Mucosa of stomach (tissue), 1 donor: ENCODE results near the gene ACAD8.
"Not testable (repeated sequence)": the region's sequence is repeated elsewhere in the genome, so short reads cannot be mapped to it uniquely, and the experiment has no call there.

Experiments
- H3K27me3 ChIP-seq: one replicate; pipeline ENCODE4 v1.7.0; 2013; ENCODE audit warnings: mild to moderate bottlenecking, low read length; ENCODE audit not compliant: control insufficient read depth, insufficient read depth
- H3K36me3 ChIP-seq: one replicate; pipeline ENCODE4 v1.7.0; 2013; ENCODE audit warnings: low read length; ENCODE audit not compliant: control insufficient read depth, insufficient read depth
- H3K4me1 ChIP-seq: one replicate; pipeline ENCODE4 v1.7.0; 2013; ENCODE audit warnings: mild to moderate bottlenecking, low read length; ENCODE audit not compliant: control insufficient read depth, insufficient read depth
- H3K4me3 ChIP-seq: one replicate; pipeline ENCODE4 v1.7.0; 2013; ENCODE audit warnings: low read length
- H3K9ac ChIP-seq: one replicate; pipeline ENCODE4 v1.7.0; 2013; ENCODE audit warnings: mild to moderate bottlenecking, low read length, moderate library complexity
- H3K9me3 ChIP-seq: one replicate; pipeline ENCODE4 v1.7.0; 2013; ENCODE audit warnings: mild to moderate bottlenecking, low read length, moderate library complexity; ENCODE audit not compliant: control insufficient read depth
- donor health status: Pancreatic carcinoma.

ACAD8 gene

GRCh38 chr11:134245434-134245833 is 7.9 kb upstream of the ACAD8 start:
- H3K9me3 ChIP-seq, result no peaks in the 10 kb centered on the region
- H3K4me1 ChIP-seq, result no peaks in the 10 kb centered on the region
- no peak overlapping the region for H3K9ac ChIP-seq
- no peak overlapping the region for H3K4me3 ChIP-seq
- H3K36me3 ChIP-seq, result no peaks in the 10 kb centered on the region
- no peaks in the 10 kb centered on the region for H3K27me3 ChIP-seq

GRCh38 chr11:134246100-134246499 is 7.3 kb upstream of the ACAD8 start:
- Histone ChIP-seq H3K27me3 (no peaks in the 10 kb centered on the region), H3K9ac (no peak overlapping the region), H3K36me3 (no peaks in the 10 kb centered on the region), H3K4me3 (no peak overlapping the region), H3K4me1 (no peaks in the 10 kb centered on the region), H3K9me3 (no peaks in the 10 kb centered on the region)

- Histone ChIP-seq H3K27me3 (no peaks in the 10 kb centered on the region), H3K36me3 (no peaks in the 10 kb centered on the region), H3K4me3 (no peak overlapping the region), H3K4me1 (peaks cover under 1% of the 10 kb centered on the region), H3K9me3 (no peaks in the 10 kb centered on the region), H3K9ac (no peak overlapping the region)
Observed at GRCh38 chr11:134246678-134247077, 6.7 kb upstream of the ACAD8 start.

GRCh38 chr11:134248910-134249480 is 4.4 kb upstream of the ACAD8 start:
- no peaks in the 10 kb centered on the region for H3K9me3 ChIP-seq
- no peak overlapping the region for H3K4me3 ChIP-seq
- H3K4me1 ChIP-seq, result peaks cover 8% of the 10 kb centered on the region
- no peaks in the 10 kb centered on the region for H3K27me3 ChIP-seq
- H3K9ac ChIP-seq, result no peak overlapping the region
- no peaks in the 10 kb centered on the region for H3K36me3 ChIP-seq

GRCh38 chr11:134250246-134250645 is 3.1 kb upstream of the ACAD8 start:
- H3K9ac ChIP-seq, result no peak overlapping the region
- H3K27me3 ChIP-seq, result no peaks in the 10 kb centered on the region
- no peak overlapping the region for H3K4me3 ChIP-seq
- peaks cover 13% of the 10 kb centered on the region for H3K4me1 ChIP-seq
- H3K36me3 ChIP-seq, result no peaks in the 10 kb centered on the region
- H3K9me3 ChIP-seq, result no peaks in the 10 kb centered on the region

GRCh38 chr11:134250675-134251074 is 2.7 kb upstream of the ACAD8 start:
- Histone ChIP-seq H3K9me3 (no peaks in the 10 kb centered on the region), H3K36me3 (no peaks in the 10 kb centered on the region), H3K9ac (no peak overlapping the region), H3K4me1 (peaks cover 13% of the 10 kb centered on the region), H3K27me3 (no peaks in the 10 kb centered on the region), H3K4me3 (no peak overlapping the region)

- peak overlapping the region; percentile 99 for H3K4me3 ChIP-seq
- H3K4me1 ChIP-seq, result peaks cover 13% of the 10 kb centered on the region
- no peaks in the 10 kb centered on the region for H3K36me3 ChIP-seq
- no peaks in the 10 kb centered on the region for H3K27me3 ChIP-seq
- H3K9me3 ChIP-seq, result no peaks in the 10 kb centered on the region
- H3K9ac ChIP-seq, result peak overlapping the region; percentile 81
Observed at GRCh38 chr11:134252346-134253187, 801 bp upstream of the ACAD8 start.

- H3K9ac ChIP-seq, result no peak overlapping the region
- peaks cover 13% of the 10 kb centered on the region for H3K4me1 ChIP-seq
- H3K27me3 ChIP-seq, result no peaks in the 10 kb centered on the region
- H3K36me3 ChIP-seq, result no peaks in the 10 kb centered on the region
- H3K4me3 ChIP-seq, result no peak overlapping the region
- H3K9me3 ChIP-seq, result no peaks in the 10 kb centered on the region
Observed at GRCh38 chr11:134254433-134255183, 1.2 kb downstream of the ACAD8 start.

- H3K4me3 ChIP-seq, H3K27me3 ChIP-seq, H3K9ac ChIP-seq, H3K9me3 ChIP-seq, H3K36me3 ChIP-seq: not testable (repeated sequence)
- H3K4me1 ChIP-seq, result peaks cover 13% of the 10 kb centered on the region
Observed at GRCh38 chr11:134255184-134255561, 1.8 kb downstream of the ACAD8 start.

GRCh38 chr11:134257101-134257500 is 3.7 kb downstream of the ACAD8 start:
- H3K4me1 ChIP-seq, result peaks cover 8% of the 10 kb centered on the region
- H3K4me3 ChIP-seq, result no peak overlapping the region
- no peaks in the 10 kb centered on the region for H3K27me3 ChIP-seq
- H3K9me3 ChIP-seq, result no peaks in the 10 kb centered on the region
- no peak overlapping the region for H3K9ac ChIP-seq
- H3K36me3 ChIP-seq, result no peaks in the 10 kb centered on the region

GRCh38 chr11:134258577-134258976 is 5.2 kb downstream of the ACAD8 start:
- Histone ChIP-seq H3K27me3 (no peaks in the 10 kb centered on the region), H3K4me3 (no peak overlapping the region), H3K9me3 (no peaks in the 10 kb centered on the region), H3K4me1 (peaks cover 5% of the 10 kb centered on the region), H3K36me3 (no peaks in the 10 kb centered on the region), H3K9ac (no peak overlapping the region)

GRCh38 chr11:134260503-134260902 is 7.1 kb downstream of the ACAD8 start:
- H3K27me3 ChIP-seq, result no peaks in the 10 kb centered on the region
- no peaks in the 10 kb centered on the region for H3K9me3 ChIP-seq
- no peak overlapping the region for H3K9ac ChIP-seq
- no peak overlapping the region for H3K4me3 ChIP-seq
- H3K36me3 ChIP-seq, result no peaks in the 10 kb centered on the region
- no peaks in the 10 kb centered on the region for H3K4me1 ChIP-seq
